ENCODE data around the gene DCAF15.

DNA sequence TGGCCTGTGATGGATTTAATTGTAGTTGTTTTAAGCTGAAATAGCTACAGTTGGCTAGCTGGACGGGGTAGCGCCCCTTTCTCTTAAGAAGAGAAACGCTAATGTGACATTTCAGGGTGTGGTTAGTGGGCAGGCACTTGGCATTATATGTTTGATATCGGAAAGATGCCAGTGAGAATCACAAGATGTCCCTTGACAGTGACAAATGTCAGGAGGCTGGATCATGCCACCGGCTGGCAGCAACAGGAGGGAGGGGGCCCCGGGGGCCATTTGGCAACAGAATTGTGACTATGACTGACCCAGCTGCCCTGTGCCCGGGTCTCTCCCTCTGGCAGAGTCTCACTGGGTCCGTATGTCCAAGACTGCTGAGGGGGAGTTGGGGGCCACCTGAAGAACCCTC lies 4.7 kb downstream of the DCAF15 start:
- no peak for TF ChIP-seq POLR2A (IDR thresholded peaks at IDR 0.05)
- TF ChIP-seq, protein P1, sequence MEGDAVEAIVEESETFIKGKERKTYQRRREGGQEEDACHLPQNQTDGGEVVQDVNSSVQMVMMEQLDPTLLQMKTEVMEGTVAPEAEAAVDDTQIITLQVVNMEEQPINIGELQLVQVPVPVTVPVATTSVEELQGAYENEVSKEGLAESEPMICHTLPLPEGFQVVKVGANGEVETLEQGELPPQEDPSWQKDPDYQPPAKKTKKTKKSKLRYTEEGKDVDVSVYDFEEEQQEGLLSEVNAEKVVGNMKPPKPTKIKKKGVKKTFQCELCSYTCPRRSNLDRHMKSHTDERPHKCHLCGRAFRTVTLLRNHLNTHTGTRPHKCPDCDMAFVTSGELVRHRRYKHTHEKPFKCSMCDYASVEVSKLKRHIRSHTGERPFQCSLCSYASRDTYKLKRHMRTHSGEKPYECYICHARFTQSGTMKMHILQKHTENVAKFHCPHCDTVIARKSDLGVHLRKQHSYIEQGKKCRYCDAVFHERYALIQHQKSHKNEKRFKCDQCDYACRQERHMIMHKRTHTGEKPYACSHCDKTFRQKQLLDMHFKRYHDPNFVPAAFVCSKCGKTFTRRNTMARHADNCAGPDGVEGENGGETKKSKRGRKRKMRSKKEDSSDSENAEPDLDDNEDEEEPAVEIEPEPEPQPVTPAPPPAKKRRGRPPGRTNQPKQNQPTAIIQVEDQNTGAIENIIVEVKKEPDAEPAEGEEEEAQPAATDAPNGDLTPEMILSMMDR (IDR thresholded peaks at IDR 0.05 in 4 of 5, conservative IDR thresholded peaks at IDR 0.05 in 1 of 5) = no peak
